Measurements from ENCODE around the gene GUCY1A2.

Gene GUCY1A2

GRCh38 chr11:106728379-106728778, 289.9 kb downstream of the GUCY1A2 start:
- ATAC-seq, result no peak
- DNase-seq, result no peak
- H3K27ac Mint-ChIP-seq, result no peak overlapping the region
- H3K36me3 Mint-ChIP-seq (ENCODE audit: low read depth), result no peaks in the 10 kb centered on the region
- no peaks in the 10 kb centered on the region for H3K4me1 Mint-ChIP-seq
- H3K27me3 Mint-ChIP-seq, result no peaks in the 10 kb centered on the region
- H3K9me3 Mint-ChIP-seq, result peaks cover 9% of the 10 kb centered on the region
- no peak overlapping the region for H3K4me3 Mint-ChIP-seq

- Mint-ChIP-seq H3K27ac (no peak overlapping the region), H3K36me3 (ENCODE audit: low read depth) (no peaks in the 10 kb centered on the region), H3K27me3 (no peaks in the 10 kb centered on the region), H3K9me3 (peaks cover 4% of the 10 kb centered on the region), H3K4me3 (no peak overlapping the region), H3K4me1 (no peaks in the 10 kb centered on the region)
- ATAC-seq (no peak), DNase-seq (no peak)
Measured at GRCh38 chr11:106727256-106727655, 291.0 kb downstream of the GUCY1A2 start.

GRCh38 chr11:106724293-106724892, 293.9 kb downstream of the GUCY1A2 start:
- H3K36me3 Mint-ChIP-seq (ENCODE audit: low read depth), result no peaks in the 10 kb centered on the region
- DNase-seq, result no peak
- ATAC-seq, result no peak
- H3K27me3 Mint-ChIP-seq, result no peaks in the 10 kb centered on the region
- no peaks in the 10 kb centered on the region for H3K9me3 Mint-ChIP-seq
- H3K4me1 Mint-ChIP-seq, result no peaks in the 10 kb centered on the region
- no peak overlapping the region for H3K4me3 Mint-ChIP-seq
- no peak overlapping the region for H3K27ac Mint-ChIP-seq

GRCh38 chr11:106723071-106723470, 295.2 kb downstream of the GUCY1A2 start:
- ATAC-seq, result no peak
- Mint-ChIP-seq H3K9me3 (no peaks in the 10 kb centered on the region), H3K4me3 (no peak overlapping the region), H3K36me3 (ENCODE audit: low read depth) (no peaks in the 10 kb centered on the region), H3K27ac (no peak overlapping the region), H3K4me1 (no peaks in the 10 kb centered on the region), H3K27me3 (no peaks in the 10 kb centered on the region)
- no peak for DNase-seq

GRCh38 chr11:106717222-106717621, 301.1 kb downstream of the GUCY1A2 start:
- DNase-seq (no peak), ATAC-seq (no peak)
- Mint-ChIP-seq H3K4me1 (no peaks in the 10 kb centered on the region), H3K27ac (no peak overlapping the region), H3K27me3 (no peaks in the 10 kb centered on the region), H3K9me3 (peaks cover 5% of the 10 kb centered on the region), H3K36me3 (ENCODE audit: low read depth) (no peaks in the 10 kb centered on the region), H3K4me3 (no peak overlapping the region)

- no peaks in the 10 kb centered on the region for H3K27me3 Mint-ChIP-seq
- no peaks in the 10 kb centered on the region for H3K36me3 Mint-ChIP-seq (ENCODE audit: low read depth)
- peaks cover 5% of the 10 kb centered on the region for H3K9me3 Mint-ChIP-seq
- DNase-seq, result no peak
- no peaks in the 10 kb centered on the region for H3K4me1 Mint-ChIP-seq
- H3K27ac Mint-ChIP-seq, result no peak overlapping the region
- no peak for ATAC-seq
- no peak overlapping the region for H3K4me3 Mint-ChIP-seq
Measured at GRCh38 chr11:106714199-106714598, 304.1 kb downstream of the GUCY1A2 start.

- Mint-ChIP-seq H3K27ac (no peak overlapping the region), H3K27me3 (no peaks in the 10 kb centered on the region), H3K4me3 (no peak overlapping the region), H3K4me1 (no peaks in the 10 kb centered on the region), H3K9me3 (no peaks in the 10 kb centered on the region), H3K36me3 (ENCODE audit: low read depth) (no peaks in the 10 kb centered on the region)
- DNase-seq (no peak), ATAC-seq (no peak)
Measured at GRCh38 chr11:106708348-106708747, 309.9 kb downstream of the GUCY1A2 start.

GRCh38 chr11:106706355-106706754, 311.9 kb downstream of the GUCY1A2 start:
- Mint-ChIP-seq H3K36me3 (ENCODE audit: low read depth) (no peaks in the 10 kb centered on the region), H3K4me3 (no peak overlapping the region), H3K27me3 (no peaks in the 10 kb centered on the region), H3K9me3 (no peaks in the 10 kb centered on the region), H3K27ac (no peak overlapping the region), H3K4me1 (no peaks in the 10 kb centered on the region)
- no peak for DNase-seq
- ATAC-seq, result no peak

GRCh38 chr11:106702805-106703204, 315.5 kb downstream of the GUCY1A2 start:
- Mint-ChIP-seq H3K27ac (no peak overlapping the region), H3K9me3 (peaks cover 3% of the 10 kb centered on the region), H3K4me1 (no peaks in the 10 kb centered on the region), H3K36me3 (ENCODE audit: low read depth) (no peaks in the 10 kb centered on the region), H3K27me3 (no peaks in the 10 kb centered on the region), H3K4me3 (no peak overlapping the region)
- DNase-seq (no peak), ATAC-seq (no peak)

- H3K27ac Mint-ChIP-seq, result no peak overlapping the region
- no peaks in the 10 kb centered on the region for H3K36me3 Mint-ChIP-seq (ENCODE audit: low read depth)
- H3K4me1 Mint-ChIP-seq, result no peaks in the 10 kb centered on the region
- H3K27me3 Mint-ChIP-seq, result no peaks in the 10 kb centered on the region
- H3K9me3 Mint-ChIP-seq, result peaks cover 10% of the 10 kb centered on the region
- DNase-seq (no peak), ATAC-seq (no peak)
- no peak overlapping the region for H3K4me3 Mint-ChIP-seq
Measured at GRCh38 chr11:106697058-106697457, 321.2 kb downstream of the GUCY1A2 start.

- no peaks in the 10 kb centered on the region for H3K27me3 Mint-ChIP-seq
Measured at GRCh38 chr11:106695506-106695905, 322.8 kb downstream of the GUCY1A2 start.

GRCh38 chr11:106694501-106694900, 323.8 kb downstream of the GUCY1A2 start:
- Mint-ChIP-seq H3K9me3 (peaks cover 10% of the 10 kb centered on the region), H3K27ac (no peak overlapping the region), H3K4me1 (no peaks in the 10 kb centered on the region), H3K36me3 (ENCODE audit: low read depth) (no peaks in the 10 kb centered on the region), H3K27me3 (no peaks in the 10 kb centered on the region), H3K4me3 (no peak overlapping the region)
- DNase-seq, result no peak
- ATAC-seq, result no peak

More at GRCh38 chr11:106695506-106695905, 322.8 kb downstream of the GUCY1A2 start:
- Mint-ChIP-seq H3K9me3 (peaks cover 10% of the 10 kb centered on the region), H3K4me3 (no peak overlapping the region), H3K27ac (no peak overlapping the region), H3K36me3 (ENCODE audit: low read depth) (no peaks in the 10 kb centered on the region), H3K4me1 (no peaks in the 10 kb centered on the region)
- no peak for ATAC-seq
- DNase-seq, result no peak

- Mint-ChIP-seq H3K4me3 (no peak overlapping the region), H3K27ac (no peak overlapping the region), H3K27me3 (no peaks in the 10 kb centered on the region), H3K4me1 (no peaks in the 10 kb centered on the region), H3K36me3 (ENCODE audit: low read depth) (no peaks in the 10 kb centered on the region), H3K9me3 (peaks cover 11% of the 10 kb centered on the region)
- DNase-seq (no peak), ATAC-seq (no peak)
Measured at GRCh38 chr11:106691807-106692365, 326.4 kb downstream of the GUCY1A2 start.

- no peaks in the 10 kb centered on the region for H3K36me3 Mint-ChIP-seq (ENCODE audit: low read depth)
- H3K9me3 Mint-ChIP-seq, result peaks cover 11% of the 10 kb centered on the region
- no peak overlapping the region for H3K4me3 Mint-ChIP-seq
- H3K27me3 Mint-ChIP-seq, result no peaks in the 10 kb centered on the region
- DNase-seq (no peak), ATAC-seq (no peak)
- no peaks in the 10 kb centered on the region for H3K4me1 Mint-ChIP-seq
- H3K27ac Mint-ChIP-seq, result no peak overlapping the region
Measured at GRCh38 chr11:106690923-106691322, 327.4 kb downstream of the GUCY1A2 start.

- H3K36me3 Mint-ChIP-seq (ENCODE audit: low read depth), result no peaks in the 10 kb centered on the region
- no peak overlapping the region for H3K27ac Mint-ChIP-seq
- no peak for ATAC-seq
- no peak overlapping the region for H3K4me3 Mint-ChIP-seq
- H3K9me3 Mint-ChIP-seq, result peaks cover 5% of the 10 kb centered on the region
- no peak for DNase-seq
- no peaks in the 10 kb centered on the region for H3K4me1 Mint-ChIP-seq
- H3K27me3 Mint-ChIP-seq, result no peaks in the 10 kb centered on the region
Measured at GRCh38 chr11:106684944-106685343, 333.3 kb downstream of the GUCY1A2 start.

- Mint-ChIP-seq H3K36me3 (ENCODE audit: low read depth) (no peaks in the 10 kb centered on the region), H3K27ac (no peak overlapping the region), H3K4me3 (no peak overlapping the region), H3K4me1 (no peaks in the 10 kb centered on the region), H3K27me3 (no peaks in the 10 kb centered on the region), H3K9me3 (peaks cover 7% of the 10 kb centered on the region)
- DNase-seq, result no peak
- no peak for ATAC-seq
Measured at GRCh38 chr11:106683435-106683834, 334.8 kb downstream of the GUCY1A2 start.

All from activated naive CD8-positive, alpha-beta T cell treated with anti-CD3 and anti-CD28 coated beads, Interleukin-2, amount 50 U/mL, for 24 hours (primary cell).